Activated CD4-positive, alpha-beta memory T cell treated with anti-CD3 and anti-CD28 coated beads for 36 hours (primary cell): ENCODE data around the gene PCDHA12. TPM values are rescaled to one million over a fixed set of nuclear protein-coding genes. Genes with fewer than 3 reads are reported as not detected.
"Not testable (repeated sequence)": the region's sequence is repeated elsewhere in the genome, so short reads cannot be mapped to it uniquely, and the experiment has no call there.

Source experiments
- CTCF ChIA-PET: fragments of 350-600 bp; sonication (Branson Sonifier 250); formaldehyde crosslinking; loops from one replicate; lab custom pipeline; 2021; ENCODE audit warnings: antibody characterized with exemption, inconsistent platforms; lab: Charles Lee
- POLR2A ChIA-PET: fragments of 350-600 bp; sonication (Branson Sonifier 250); formaldehyde crosslinking; loops from one replicate; lab custom pipeline; 2021; ENCODE audit warnings: antibody characterized with exemption; lab: Charles Lee
- DNase-seq: peaks from one replicate; pipeline ENCODE4 v3.0.0-alpha.2; 2020
- H3K27ac Mint-ChIP-seq: one replicate; pipeline ENCODE4 v1.8.0; 2021; ENCODE audit warnings: mixed read lengths
- H3K27me3 Mint-ChIP-seq: one replicate; pipeline ENCODE4 v1.8.0; 2021; ENCODE audit warnings: mixed read lengths
- H3K36me3 Mint-ChIP-seq: one replicate; pipeline ENCODE4 v1.8.0; 2021; ENCODE audit warnings: mixed read lengths
- H3K4me1 Mint-ChIP-seq: one replicate; pipeline ENCODE4 v1.8.0; 2021; ENCODE audit warnings: low read depth, mixed read lengths
- H3K4me3 Mint-ChIP-seq: one replicate; pipeline ENCODE4 v1.8.0; 2021; ENCODE audit warnings: mild to moderate bottlenecking, mixed read lengths
- H3K9me3 Mint-ChIP-seq: one replicate; pipeline ENCODE4 v1.8.0; 2021; ENCODE audit warnings: mixed read lengths
- intact Hi-C: fragments of 100-400 bp; cut with micrococcal nuclease; formaldehyde crosslinking; loops from one replicate; pipeline ENCODE4 v1.15.1; 2023
- total RNA-seq, 2 experiments: library from RNA; stranded (reverse); gene quantifications; one replicate each; pipeline ENCODE4 v1.2.3, GENCODE V29; 2021

PCDHA12 gene, protein sequence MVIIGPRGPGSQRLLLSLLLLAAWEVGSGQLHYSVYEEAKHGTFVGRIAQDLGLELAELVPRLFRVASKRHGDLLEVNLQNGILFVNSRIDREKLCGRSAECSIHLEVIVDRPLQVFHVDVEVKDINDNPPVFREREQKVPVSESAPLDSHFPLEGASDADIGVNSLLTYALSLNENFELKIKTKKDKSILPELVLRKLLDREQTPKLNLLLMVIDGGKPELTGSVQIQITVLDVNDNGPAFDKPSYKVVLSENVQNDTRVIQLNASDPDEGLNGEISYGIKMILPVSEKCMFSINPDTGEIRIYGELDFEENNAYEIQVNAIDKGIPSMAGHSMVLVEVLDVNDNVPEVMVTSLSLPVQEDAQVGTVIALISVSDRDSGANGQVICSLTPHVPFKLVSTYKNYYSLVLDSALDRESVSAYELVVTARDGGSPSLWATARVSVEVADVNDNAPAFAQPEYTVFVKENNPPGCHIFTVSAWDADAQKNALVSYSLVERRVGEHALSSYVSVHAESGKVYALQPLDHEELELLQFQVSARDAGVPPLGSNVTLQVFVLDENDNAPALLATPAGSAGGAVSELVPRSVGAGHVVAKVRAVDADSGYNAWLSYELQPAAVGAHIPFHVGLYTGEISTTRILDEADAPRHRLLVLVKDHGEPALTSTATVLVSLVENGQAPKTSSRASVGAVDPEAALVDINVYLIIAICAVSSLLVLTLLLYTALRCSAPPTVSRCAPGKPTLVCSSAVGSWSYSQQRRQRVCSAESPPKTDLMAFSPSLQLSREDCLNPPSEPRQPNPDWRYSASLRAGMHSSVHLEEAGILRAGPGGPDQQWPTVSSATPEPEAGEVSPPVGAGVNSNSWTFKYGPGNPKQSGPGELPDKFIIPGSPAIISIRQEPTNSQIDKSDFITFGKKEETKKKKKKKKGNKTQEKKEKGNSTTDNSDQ
- not detected for total RNA-seq

- intact Hi-C loops, result no loop called here
- CTCF ChIA-PET, result interaction anchor here (0.5 kb wide), 1 partner anchor 167 kb away, joined by 3 read pairs; no protein-coding TSS in a partner anchor
- Mint-ChIP-seq H3K9me3 (peaks cover 6% of the 10 kb centered on the region), H3K27me3 (peaks cover 31% of the 10 kb centered on the region), H3K27ac (no peak within 1 kb of the TSS), H3K4me3 (no peak within 1 kb of the TSS), H3K36me3 (peaks cover 12% of the 10 kb centered on the region), H3K4me1 (no peaks in the 10 kb centered on the region)
- POLR2A ChIA-PET, result no interaction called here
- no peak for DNase-seq
These were observed at the start of gene PCDHA12 for GRCh38 chr5:140875085-140876065. Gene PCDHA12 (plus strand): TSS chr5:140875308. CDS start chr5:140875473, 165 bp downstream.

- POLR2A ChIA-PET, result no interaction called here
- peaks cover 20% of the 10 kb centered on the region for H3K27me3 Mint-ChIP-seq
- H3K36me3 Mint-ChIP-seq, result peaks cover 19% of the 10 kb centered on the region
- H3K9me3 Mint-ChIP-seq, result peaks cover 26% of the 10 kb centered on the region
- CTCF ChIA-PET, result interaction anchor here (0.7 kb wide), 1 partner anchor 14 kb away, joined by 3 read pairs; no protein-coding TSS in a partner anchor
- intact Hi-C loops, result no loop called here
- DNase-seq, result no peak
- no peaks in the 10 kb centered on the region for H3K4me1 Mint-ChIP-seq
- no peak within 1 kb of the TSS for H3K27ac Mint-ChIP-seq
- H3K4me3 Mint-ChIP-seq, result no peak within 1 kb of the TSS
These were observed 47.3 kb upstream of the PCDHA12 start, which contains the start of gene PCDHA6 for GRCh38 chr5:140827704-140828361. Gene PCDHA6 (plus strand): TSS chr5:140827960. CDS start chr5:140828092, 132 bp downstream.

DNA sequence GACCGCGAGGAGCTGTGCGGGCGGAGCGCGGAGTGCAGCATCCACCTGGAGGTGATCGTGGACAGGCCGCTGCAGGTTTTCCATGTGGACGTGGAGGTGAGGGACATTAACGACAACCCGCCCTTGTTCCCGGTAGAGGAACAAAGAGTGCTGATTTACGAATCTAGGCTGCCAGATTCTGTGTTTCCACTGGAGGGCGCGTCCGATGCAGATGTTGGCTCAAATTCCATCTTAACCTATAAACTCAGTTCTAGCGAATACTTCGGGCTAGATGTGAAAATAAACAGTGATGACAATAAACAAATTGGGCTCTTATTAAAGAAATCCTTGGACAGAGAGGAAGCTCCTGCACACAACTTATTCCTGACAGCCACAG lies 46.8 kb upstream of the PCDHA12 start:
- peaks cover 23% of the 10 kb centered on the region for H3K27me3 Mint-ChIP-seq
- intact Hi-C loops, result no loop called here
- peaks cover 21% of the 10 kb centered on the region for H3K36me3 Mint-ChIP-seq
- DNase-seq, result no peak
- no peak overlapping the region for H3K27ac Mint-ChIP-seq
- ChIA-PET CTCF (interaction anchor here (0.7 kb wide), 1 partner anchor 13 kb away, joined by 3 read pairs; no protein-coding TSS in a partner anchor), POLR2A (no interaction called here)
- H3K4me3 Mint-ChIP-seq, result no peak overlapping the region
- H3K4me1 Mint-ChIP-seq, result no peaks in the 10 kb centered on the region
- H3K9me3 Mint-ChIP-seq, result peaks cover 28% of the 10 kb centered on the region

DNA sequence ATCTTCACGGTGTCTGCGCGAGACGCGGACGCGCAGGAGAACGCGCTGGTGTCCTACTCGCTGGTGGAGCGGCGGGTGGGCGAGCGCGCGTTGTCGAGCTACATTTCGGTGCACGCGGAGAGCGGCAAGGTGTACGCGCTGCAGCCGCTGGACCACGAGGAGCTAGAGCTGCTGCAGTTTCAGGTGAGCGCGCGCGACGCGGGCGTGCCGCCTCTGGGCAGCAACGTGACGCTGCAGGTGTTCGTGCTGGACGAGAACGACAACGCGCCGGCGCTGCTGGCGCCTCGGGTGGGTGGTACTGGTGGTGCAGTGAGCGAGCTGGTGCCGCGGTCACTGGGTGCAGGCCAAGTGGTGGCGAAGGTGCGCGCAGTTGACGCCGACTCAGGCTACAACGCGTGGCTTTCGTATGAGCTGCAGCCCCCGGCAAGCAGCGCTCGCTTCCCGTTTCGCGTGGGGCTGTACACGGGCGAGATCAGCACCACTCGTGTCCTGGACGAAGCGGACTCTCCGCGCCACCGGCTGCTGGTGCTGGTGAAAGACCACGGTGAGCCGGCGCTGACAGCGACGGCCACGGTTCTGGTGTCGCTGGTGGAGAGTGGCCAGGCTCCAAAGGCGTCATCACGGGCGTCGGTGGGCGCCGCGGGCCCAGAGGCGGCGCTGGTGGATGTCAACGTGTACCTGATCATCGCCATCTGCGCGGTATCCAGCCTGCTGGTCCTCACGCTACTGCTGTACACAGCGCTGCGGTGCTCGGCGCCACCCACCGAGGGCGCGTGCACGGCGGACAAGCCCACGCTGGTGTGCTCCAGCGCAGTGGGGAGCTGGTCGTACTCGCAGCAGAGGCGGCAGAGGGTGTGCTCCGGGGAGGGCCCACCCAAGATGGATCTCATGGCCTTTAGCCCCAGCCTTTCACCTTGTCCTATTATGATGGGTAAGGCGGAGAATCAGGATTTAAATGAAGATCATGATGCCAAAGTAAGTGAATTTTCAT lies 45.3 kb upstream of the PCDHA12 start:
- POLR2A ChIA-PET, H3K27ac Mint-ChIP-seq, DNase-seq, H3K4me1 Mint-ChIP-seq, CTCF ChIA-PET, H3K4me3 Mint-ChIP-seq, intact Hi-C loops: not testable (repeated sequence)
- peaks cover 27% of the 10 kb centered on the region for H3K9me3 Mint-ChIP-seq
- H3K27me3 Mint-ChIP-seq, result peaks cover 28% of the 10 kb centered on the region
- H3K36me3 Mint-ChIP-seq, result peaks cover 24% of the 10 kb centered on the region

GRCh38 chr5:140833993-140834392 lies 41.1 kb upstream of the PCDHA12 start, which contains the start of gene PCDHA7:
Gene PCDHA7 (plus strand): TSS chr5:140834269. CDS start chr5:140834384, 115 bp downstream.
- DNase-seq, result no peak
- POLR2A ChIA-PET, result no interaction called here
- Mint-ChIP-seq H3K27me3 (peaks cover 16% of the 10 kb centered on the region), H3K4me3 (no peak within 1 kb of the TSS), H3K9me3 (peaks cover 23% of the 10 kb centered on the region), H3K4me1 (no peaks in the 10 kb centered on the region), H3K27ac (no peak within 1 kb of the TSS), H3K36me3 (peaks cover 12% of the 10 kb centered on the region)
- CTCF ChIA-PET, result interaction anchor here (0.9 kb wide), 1 partner anchor 193 kb away, joined by 3 read pairs; no protein-coding TSS in a partner anchor
- intact Hi-C loops, result no loop called here

DNA sequence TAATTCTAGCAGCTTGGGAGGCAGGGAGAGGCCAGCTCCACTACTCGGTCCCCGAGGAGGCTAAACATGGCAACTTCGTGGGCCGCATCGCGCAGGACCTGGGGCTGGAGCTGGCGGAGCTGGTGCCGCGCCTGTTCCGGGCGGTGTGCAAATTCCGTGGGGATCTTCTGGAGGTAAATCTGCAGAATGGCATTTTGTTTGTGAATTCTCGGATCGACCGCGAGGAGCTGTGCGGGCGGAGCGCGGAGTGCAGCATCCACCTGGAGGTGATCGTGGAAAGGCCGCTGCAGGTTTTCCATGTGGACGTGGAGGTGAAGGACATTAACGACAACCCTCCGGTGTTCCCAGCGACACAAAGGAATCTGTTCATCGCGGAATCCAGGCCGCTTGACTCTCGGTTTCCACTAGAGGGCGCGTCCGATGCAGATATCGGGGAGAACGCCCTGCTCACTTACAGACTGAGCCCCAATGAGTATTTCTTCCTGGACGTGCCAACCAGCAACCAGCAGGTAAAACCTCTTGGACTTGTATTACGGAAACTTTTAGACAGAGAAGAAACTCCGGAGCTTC lies 40.6 kb upstream of the PCDHA12 start:
- CTCF ChIA-PET, result interaction anchor here (0.9 kb wide), 1 partner anchor 192 kb away, joined by 3 read pairs; no protein-coding TSS in a partner anchor
- H3K27ac Mint-ChIP-seq, DNase-seq, H3K36me3 Mint-ChIP-seq, intact Hi-C loops, H3K4me1 Mint-ChIP-seq, H3K4me3 Mint-ChIP-seq, POLR2A ChIA-PET: not testable (repeated sequence)
- Mint-ChIP-seq H3K9me3 (peaks cover 21% of the 10 kb centered on the region), H3K27me3 (peaks cover 15% of the 10 kb centered on the region)

- no peaks in the 10 kb centered on the region for H3K4me1 Mint-ChIP-seq
- peaks cover 17% of the 10 kb centered on the region for H3K27me3 Mint-ChIP-seq
- intact Hi-C loops, result no loop called here
- DNase-seq, result no peak
- ChIA-PET POLR2A (no interaction called here), CTCF (interaction anchor here (0.6 kb wide), 1 partner anchor 52 kb away, joined by 3 read pairs; no protein-coding TSS in a partner anchor)
- H3K9me3 Mint-ChIP-seq, result peaks cover 23% of the 10 kb centered on the region
- peaks cover 9% of the 10 kb centered on the region for H3K36me3 Mint-ChIP-seq
- H3K27ac Mint-ChIP-seq, result no peak overlapping the region
- H3K4me3 Mint-ChIP-seq, result no peak overlapping the region
These were observed 39.2 kb upstream of the PCDHA12 start for GRCh38 chr5:140835622-140836510.

DNA sequence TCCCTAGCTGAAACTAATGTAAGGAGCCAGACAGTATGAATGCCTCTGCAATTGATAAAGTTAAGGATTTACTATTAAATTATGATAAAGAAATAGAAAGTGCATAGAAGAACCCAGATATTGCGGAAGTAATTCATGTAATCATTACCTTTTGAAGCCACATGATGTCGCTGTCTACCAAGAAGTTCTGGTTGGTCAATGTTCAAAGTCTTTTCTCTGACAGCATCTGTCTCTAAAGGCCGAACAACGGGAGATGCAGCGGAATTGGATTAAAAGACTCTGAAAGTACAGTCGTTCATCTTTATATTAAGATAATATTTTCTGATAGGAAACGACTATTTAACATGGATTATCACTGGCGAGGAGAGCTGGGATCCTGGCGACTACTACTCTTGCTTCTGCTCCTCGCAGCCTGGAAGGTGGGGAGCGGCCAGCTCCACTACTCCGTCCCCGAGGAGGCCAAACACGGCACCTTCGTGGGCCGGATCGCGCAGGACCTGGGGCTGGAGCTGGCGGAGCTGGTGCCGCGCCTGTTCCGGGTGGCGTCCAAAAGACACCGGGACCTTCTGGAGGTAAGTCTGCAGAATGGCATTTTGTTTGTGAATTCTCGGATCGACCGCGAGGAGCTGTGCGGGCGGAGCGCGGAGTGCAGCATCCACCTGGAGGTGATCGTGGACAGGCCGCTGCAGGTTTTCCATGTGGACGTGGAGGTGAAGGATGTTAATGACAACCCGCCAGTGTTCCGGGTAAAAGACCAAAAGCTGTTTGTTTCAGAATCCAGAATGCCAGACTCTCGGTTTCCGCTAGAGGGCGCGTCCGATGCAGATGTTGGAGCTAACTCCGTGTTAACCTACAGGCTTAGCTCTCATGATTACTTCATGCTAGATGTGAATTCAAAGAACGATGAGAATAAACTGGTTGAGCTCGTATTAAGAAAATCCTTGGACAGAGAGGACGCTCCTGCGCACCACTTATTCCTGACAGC lies 33.8 kb upstream of the PCDHA12 start, which contains the start of gene PCDHA8:
Gene PCDHA8 (plus strand): TSS at position 210 of the 985 bp plus-strand sequence. CDS start 135 bp downstream, at position 345.
- Mint-ChIP-seq H3K4me1 (no peaks in the 10 kb centered on the region), H3K9me3 (peaks cover 18% of the 10 kb centered on the region), H3K27ac (no peak within 1 kb of the TSS), H3K36me3 (peaks cover 5% of the 10 kb centered on the region), H3K27me3 (peaks cover 6% of the 10 kb centered on the region), H3K4me3 (no peak within 1 kb of the TSS)
- CTCF ChIA-PET, result interaction anchor here (0.7 to 1.1 kb wide), 4 partner anchors 13 to 126 kb away, joined by 3 read pairs; partner anchors contain the start of gene PCDHA6
- no peak for DNase-seq
- intact Hi-C loops, result no loop called here
- POLR2A ChIA-PET, result interaction anchor here (0.6 kb wide), 1 partner anchor 11 kb away, joined by 3 read pairs; no protein-coding TSS in a partner anchor
